Esophagus squamous epithelium (tissue), 5 donors: ENCODE measurements around the gene SPRING1. TPM values are rescaled to one million over a fixed set of nuclear protein-coding genes. Genes with fewer than 3 reads are reported as not detected.

Experiments used
- DNase-seq: peaks from one replicate; lab custom pipeline; 2025; lab: John Stamatoyannopoulos, UW
- H3K27ac ChIP-seq, 4 donors: fragments of 200-600 bp; sonication (generic); one replicate each; pipeline ENCODE4 v1.5.1; 2016 to 2019; ENCODE audit warnings: mild to moderate bottlenecking in 1 of 4
- H3K27me3 ChIP-seq, 4 donors: fragments of 200-600 bp; sonication (generic); 1 replicate in 3 of 4; 2 replicates in 1 of 4; pipeline versions ENCODE4 v1.5.1 to v1.6.0; 2017 to 2021; ENCODE audit warnings: antibody characterized with exemption in 1 of 4
- H3K36me3 ChIP-seq, 3 donors: fragments of 200-600 bp; sonication (generic); one replicate each; pipeline ENCODE4 v1.5.1; 2016 to 2019
- H3K4me1 ChIP-seq, 3 donors: fragments of 200-600 bp; sonication (generic); one replicate each; pipeline ENCODE4 v1.5.1; 2017 to 2019
- H3K4me3 ChIP-seq, 4 donors: fragments of 200-600 bp; sonication (generic); 1 replicate in 3 of 4; 2 replicates in 1 of 4; pipeline ENCODE4 v1.5.1; 2016 to 2019; ENCODE audit warnings: mild to moderate bottlenecking in 2 of 4, moderate library complexity in 1 of 4
- H3K9me3 ChIP-seq, 3 donors: fragments of 200-600 bp; sonication (generic); one replicate each; pipeline ENCODE4 v1.5.1; 2016 to 2019
- POLR2A ChIP-seq, 4 donors: fragments of 450-650 bp; IDR thresholded peaks; one replicate each; pipeline ENCODE4 v1.6.1; 2017; ENCODE audit warnings: antibody characterized with exemption in 4 of 4, mild to moderate bottlenecking in 4 of 4, moderate library complexity in 3 of 4
- WGBS, 2 donors: methylation state at CpG; one replicate each; pipeline ENCODE4 v1.1.5; 2018; 5-methylcytosine and 5-hydroxymethylcytosine counted together
- intact Hi-C: fragments of 100-400 bp; cut with DNase I; formaldehyde crosslinking; loops from one replicate; pipeline ENCODE4 v1.15.0; 2022
- small RNA-seq, 4 donors: library from RNA; depleted of rRNA; stranded (forward); fragments of <200 nt; gene quantifications; one replicate each; pipeline ENCODE3, GENCODE V24; 2016
- total RNA-seq, 4 donors: library from RNA; depleted of rRNA; stranded (reverse); fragments of >200 nt; gene quantifications; one replicate each; pipeline ENCODE4 v1.1.0, GENCODE V29; 2016
- TF ChIP-seq, protein P1 (sequence below), 6 experiments: fragments of 450-650 bp in 4 of 6; fragments of 200-600 bp in 2 of 6; sonication (generic) in 2 of 6; IDR thresholded peaks; one replicate each; pipeline ENCODE4 v1.5.1; 2016 to 2019; ENCODE audit warnings: antibody characterized with exemption in 6 of 6, mild to moderate bottlenecking in 4 of 6, moderate library complexity in 4 of 6
- donor health status: DM: yes; HTN: yes; CAD: no.

The SPRING1 gene
- total RNA-seq, 4 donors from 2014 or later: 14.6 to 25.5 (median 19.1) TPM

DNA sequence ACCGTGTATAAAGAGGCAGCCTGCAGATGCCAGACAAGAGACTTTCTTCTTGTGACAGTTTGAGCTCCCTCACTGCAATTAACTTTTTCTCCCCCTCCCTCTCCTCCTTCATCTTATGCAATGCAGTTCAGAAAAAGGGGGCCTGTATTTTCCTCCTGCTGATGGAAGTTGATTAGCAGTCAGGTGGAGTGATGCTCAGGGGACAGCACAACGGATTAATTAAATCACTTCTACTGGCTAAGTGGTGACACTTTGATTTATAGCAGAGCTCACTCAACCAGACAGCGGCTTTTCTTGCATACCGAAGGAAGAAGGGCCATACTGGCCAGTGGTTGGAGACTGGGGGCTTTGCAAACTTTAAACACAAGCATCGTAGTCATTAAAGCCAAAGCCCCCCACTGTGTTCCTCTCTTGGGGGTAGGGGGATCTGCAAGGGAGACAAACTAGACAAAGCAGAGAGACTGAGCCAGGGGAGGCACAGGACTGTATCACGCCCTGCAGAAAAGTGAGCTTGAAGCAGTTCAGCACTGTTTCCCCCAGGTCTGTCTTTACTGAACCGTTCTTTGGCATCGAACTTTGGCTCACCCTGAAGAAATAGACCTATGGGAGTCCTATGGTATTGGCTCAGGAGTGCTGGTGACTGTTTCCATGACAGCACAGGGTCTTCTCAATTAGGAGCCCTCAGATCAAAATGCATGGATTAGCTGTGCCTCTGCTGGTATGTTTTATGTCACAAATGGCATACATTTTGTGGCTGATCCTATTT is 47.7 kb downstream of the SPRING1 start:
- H3K27me3 ChIP-seq: peaks cover 0 to 41% (median 0%) of the 10 kb centered on the region in 4 donors
- H3K4me3 ChIP-seq: no peak overlapping the region
- no peaks in the 10 kb centered on the region for H3K9me3 ChIP-seq
- DNase-seq: no peak
- no peak for TF ChIP-seq POLR2A (IDR thresholded peaks at IDR 0.05)
- TF ChIP-seq, protein P1, sequence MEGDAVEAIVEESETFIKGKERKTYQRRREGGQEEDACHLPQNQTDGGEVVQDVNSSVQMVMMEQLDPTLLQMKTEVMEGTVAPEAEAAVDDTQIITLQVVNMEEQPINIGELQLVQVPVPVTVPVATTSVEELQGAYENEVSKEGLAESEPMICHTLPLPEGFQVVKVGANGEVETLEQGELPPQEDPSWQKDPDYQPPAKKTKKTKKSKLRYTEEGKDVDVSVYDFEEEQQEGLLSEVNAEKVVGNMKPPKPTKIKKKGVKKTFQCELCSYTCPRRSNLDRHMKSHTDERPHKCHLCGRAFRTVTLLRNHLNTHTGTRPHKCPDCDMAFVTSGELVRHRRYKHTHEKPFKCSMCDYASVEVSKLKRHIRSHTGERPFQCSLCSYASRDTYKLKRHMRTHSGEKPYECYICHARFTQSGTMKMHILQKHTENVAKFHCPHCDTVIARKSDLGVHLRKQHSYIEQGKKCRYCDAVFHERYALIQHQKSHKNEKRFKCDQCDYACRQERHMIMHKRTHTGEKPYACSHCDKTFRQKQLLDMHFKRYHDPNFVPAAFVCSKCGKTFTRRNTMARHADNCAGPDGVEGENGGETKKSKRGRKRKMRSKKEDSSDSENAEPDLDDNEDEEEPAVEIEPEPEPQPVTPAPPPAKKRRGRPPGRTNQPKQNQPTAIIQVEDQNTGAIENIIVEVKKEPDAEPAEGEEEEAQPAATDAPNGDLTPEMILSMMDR (IDR thresholded peaks at IDR 0.05): no peak
- intact Hi-C loops: loop anchor here (10.0 kb wide), 1 partner anchor 695 kb away; no protein-coding TSS in a partner anchor
- H3K27ac ChIP-seq: no peak overlapping the region
- WGBS, 2 donors: 62 to 63% methylated on average over 6 to 8 of the region's 8 CpGs
- no peaks in the 10 kb centered on the region for H3K36me3 ChIP-seq
- H3K4me1 ChIP-seq: peaks cover 5 to 19% (median 14%) of the 10 kb centered on the region in 3 donors

DNA sequence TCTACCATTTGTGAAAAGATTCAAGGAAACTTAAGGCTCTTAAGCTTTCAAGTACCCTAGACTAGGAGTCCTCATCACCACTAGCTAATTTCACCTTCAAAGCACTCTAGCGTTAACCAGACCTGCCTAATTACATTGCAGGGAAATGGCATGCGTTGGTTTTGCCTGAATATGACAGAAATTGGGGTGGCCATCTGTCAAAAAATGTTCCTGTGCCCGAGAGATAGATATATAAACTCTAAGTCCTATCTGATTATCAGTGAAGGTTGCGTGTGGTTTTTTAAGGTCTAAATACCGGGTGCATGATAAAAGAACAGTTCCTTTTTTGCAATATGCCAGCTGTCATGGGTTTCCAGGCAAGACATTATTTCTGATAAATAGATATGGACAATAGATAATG is 48.3 kb downstream of the SPRING1 start:
- H3K27ac ChIP-seq: no peak overlapping the region
- peaks cover 5 to 19% (median 14%) of the 10 kb centered on the region in 3 donors for H3K4me1 ChIP-seq
- intact Hi-C loops: loop anchor here (10.0 kb wide), 1 partner anchor 695 kb away; no protein-coding TSS in a partner anchor
- H3K4me3 ChIP-seq: no peak overlapping the region
- WGBS, 2 donors: 67 to 70% methylated on average over 5 of the region's 5 CpGs
- no peaks in the 10 kb centered on the region for H3K9me3 ChIP-seq
- no peak for DNase-seq
- H3K27me3 ChIP-seq: peaks cover 0 to 34% (median 0%) of the 10 kb centered on the region in 4 donors
- TF ChIP-seq, protein P1 (IDR thresholded peaks at IDR 0.05): no peak
- no peak for TF ChIP-seq POLR2A (IDR thresholded peaks at IDR 0.05)
- no peaks in the 10 kb centered on the region for H3K36me3 ChIP-seq

Small RNAs within 50 kb of the gene (small RNA-seq; reads per million reads assigned to genes)
- gene RNU6-558P: 0 reads per million in 4 donors

Other genes starting within 250 kb of the SPRING1 start
- under 1 TPM in 2 of 4 donors, not detected in 2; 0.76 TPM for gene MAP1LC3B2, start 178.7 kb downstream of the SPRING1 start, total RNA-seq
- gene RNFT2, start 246 bp upstream of the SPRING1 start, total RNA-seq: under 1 TPM in 2 of 4 donors, not detected in 2; 0.26 to 0.38 TPM
- gene HRK, start 143.4 kb upstream of the SPRING1 start, total RNA-seq: under 1 TPM; 0.19 to 1.00 (median 0.25) TPM
- gene FBXW8, start 172.9 kb upstream of the SPRING1 start, total RNA-seq: 10 to 100 TPM in 2 of 4 donors, 1 to 10 TPM in 2; 7.4 to 15.4 (median 10.2) TPM